OCI-LY7 (cell line): Measurements from ENCODE around the gene TAF1B. TPM values are rescaled to one million over a fixed set of nuclear protein-coding genes. Genes with fewer than 3 reads are reported as not detected.

Experiments used
- BruUV-seq: library from RNA; stranded (reverse); fragments of 400-500 nt; replicated peaks from 2 replicates; lab custom pipeline; 2021; lab: Mats Ljungman, UMichigan
- CTCF ChIA-PET: fragments of 300-600 bp; sonication (Branson Sonifier 250); formaldehyde crosslinking; loops from one replicate; lab custom pipeline; 2022; ENCODE audit warnings: antibody characterized with exemption; ENCODE audit not compliant: unreplicated experiment; lab: Charles Lee
- POLR2A ChIA-PET: fragments of 300-600 bp; sonication (Branson Sonifier 250); formaldehyde crosslinking; loops from one replicate; lab custom pipeline; 2022; ENCODE audit warnings: antibody characterized with exemption; lab: Charles Lee
- DNase-seq: peaks from one replicate; pipeline ENCODE4 v3.0.0-alpha.2; 2015; ENCODE audit warnings: low spot score
- H2AFZ ChIP-seq: fragments of 200-600 bp; sonication (generic), shearing (Covaris generic); 2 replicates; pipeline ENCODE4 v1.6.1; 2014; ENCODE audit warnings: mild to moderate bottlenecking, antibody characterized with exemption, low read length, moderate library complexity
- H3K27ac ChIP-seq: fragments of 200-600 bp; sonication (generic); 2 replicates; pipeline ENCODE4 v1.5.1; 2014; ENCODE audit warnings: mixed run types, low read depth, mild to moderate bottlenecking, moderate library complexity, low read length, inconsistent platforms; ENCODE audit not compliant: poor library complexity, severe bottlenecking
- H3K36me3 ChIP-seq: fragments of 200-600 bp; sonication (generic); 2 replicates; pipeline ENCODE4 v1.6.1; 2014; ENCODE audit warnings: mild to moderate bottlenecking, antibody characterized with exemption, low read length, moderate library complexity, mixed read lengths; ENCODE audit not compliant: insufficient read depth
- H3K4me1 ChIP-seq: fragments of 200-600 bp; sonication (generic); 2 replicates; pipeline ENCODE4 v1.5.1; 2014; ENCODE audit warnings: mild to moderate bottlenecking, low read length; ENCODE audit not compliant: insufficient read depth, poor library complexity, severe bottlenecking
- H3K4me2 ChIP-seq: fragments of 200-600 bp; sonication (generic); 2 replicates; pipeline ENCODE4 v1.6.1; 2014; ENCODE audit warnings: mild to moderate bottlenecking, low read length
- H3K4me3 ChIP-seq: fragments of 200-600 bp; sonication (generic); 2 replicates; pipeline ENCODE4 v1.5.1; 2014; ENCODE audit warnings: mild to moderate bottlenecking, low read depth, low read length; ENCODE audit not compliant: poor library complexity, severe bottlenecking
- H3K79me2 ChIP-seq: fragments of 200-600 bp; sonication (generic); 2 replicates; pipeline ENCODE4 v1.6.1; 2016; ENCODE audit warnings: low read depth, mild to moderate bottlenecking, low read length, moderate library complexity, mixed read lengths; ENCODE audit not compliant: insufficient read depth
- H3K9me2 ChIP-seq: fragments of 200-600 bp; sonication (generic); 2 replicates; pipeline ENCODE4 v1.6.1; 2016; ENCODE audit warnings: mild to moderate bottlenecking, low read length, mixed read lengths; ENCODE audit not compliant: insufficient read depth
- H3K9me3 ChIP-seq: fragments of 200-600 bp; sonication (generic); 2 replicates; pipeline ENCODE4 v1.6.1; 2014; ENCODE audit warnings: mild to moderate bottlenecking, mixed run types, low read length, mixed read lengths
- H4K20me1 ChIP-seq: fragments of 200-600 bp; sonication (generic); 2 replicates; pipeline ENCODE4 v1.6.1; 2014; ENCODE audit warnings: mild to moderate bottlenecking, antibody characterized with exemption, low read length, moderate library complexity, mixed read lengths; ENCODE audit not compliant: insufficient read depth
- EZH2phosphoT487 ChIP-seq: fragments of 200-600 bp; sonication (generic); IDR thresholded peaks from 2 replicates; pipeline ENCODE4 v1.6.1; 2018; ENCODE audit warnings: low read depth, borderline replicate concordance, mild to moderate bottlenecking, mixed run types, antibody characterized with exemption, low read length, moderate library complexity, mixed read lengths
- intact Hi-C: fragments of 100-400 bp; cut with micrococcal nuclease; formaldehyde crosslinking; loops from one replicate; pipeline ENCODE4 v1.10.0; 2022; ENCODE audit not compliant: unreplicated experiment
- total RNA-seq, 2 experiments: library from RNA; depleted of rRNA in 1 of 2; stranded (reverse); fragments of >200 nt in 1 of 2; shearing (Covaris generic) in 1 of 2; gene quantifications; 2 replicates each; pipeline ENCODE4 v1.2.3, GENCODE V29; 2014 to 2022
- TF ChIP-seq, protein P1 (sequence below): fragments of 200-600 bp; sonication (generic); conservative IDR thresholded peaks from 2 replicates; pipeline ENCODE4 v1.5.1; 2014; ENCODE audit warnings: mild to moderate bottlenecking, antibody characterized with exemption, low read length, moderate library complexity, mixed read lengths

Gene TAF1B
- total RNA-seq, 2 experiments from 2014 or later, result 25.1 to 35.3 TPM

DNA sequence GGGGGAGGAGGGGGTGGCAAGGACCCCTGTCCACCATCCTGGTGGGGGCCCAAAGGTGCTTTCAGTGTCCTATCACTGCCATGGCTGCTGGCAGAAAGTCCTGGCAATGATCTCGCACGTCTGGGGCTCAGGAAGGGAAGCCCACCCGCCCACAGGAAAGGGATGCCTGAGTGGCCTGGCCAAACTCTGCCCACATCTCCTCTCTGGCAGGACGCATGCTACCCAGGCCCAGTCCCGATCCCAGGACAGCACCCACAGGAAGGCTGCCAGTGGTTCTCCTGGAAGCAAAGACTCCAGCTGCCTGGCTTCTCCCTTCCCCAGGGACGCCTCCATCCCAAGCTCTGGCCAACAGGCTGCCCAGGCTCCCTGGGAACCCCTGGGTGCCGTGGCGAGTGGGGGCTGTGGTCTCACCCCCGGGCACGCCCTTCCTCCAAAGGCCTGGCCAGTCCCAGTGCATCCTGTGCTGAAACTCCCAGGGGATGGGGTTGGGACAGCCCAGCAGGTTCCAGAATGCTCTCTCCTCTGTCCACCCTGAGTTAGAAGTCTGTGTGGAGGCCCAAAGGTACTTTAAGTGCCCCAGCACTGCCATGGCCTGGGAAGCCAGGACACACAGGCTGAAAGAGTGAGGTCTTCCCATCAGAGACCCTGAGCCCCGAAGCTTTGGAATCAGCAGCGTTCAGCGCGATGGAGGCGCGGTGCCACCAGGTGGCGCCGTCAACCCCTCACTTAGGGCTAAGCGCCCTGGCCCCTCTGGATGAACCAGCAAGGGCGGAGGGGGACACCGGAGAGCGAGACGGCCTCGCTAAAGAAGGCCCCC is 29.8 kb upstream of the TAF1B start:
- DNase-seq, result peak; percentile 70
- H3K4me3 ChIP-seq, result no peak overlapping the region
- H3K9me3 ChIP-seq, result no peaks in the 10 kb centered on the region
- H3K4me1 ChIP-seq, result no peaks in the 10 kb centered on the region
- intact Hi-C loops, result loop anchor here (1.0 to 5.0 kb wide), 3 partner anchors 139 to 235 kb away; partner anchors contain the start of gene GRHL1
- ChIA-PET CTCF (interaction anchor here (1.4 kb wide), 1 partner anchor 25 kb away, joined by 3 read pairs; no protein-coding TSS in a partner anchor), POLR2A (interaction anchor here (1.0 kb wide), 1 partner anchor 14 kb away, joined by 4 read pairs; no protein-coding TSS in a partner anchor)
- H3K4me2 ChIP-seq, result no peak overlapping the region
- no peaks in the 10 kb centered on the region for H3K36me3 ChIP-seq
- TF ChIP-seq, protein P1, sequence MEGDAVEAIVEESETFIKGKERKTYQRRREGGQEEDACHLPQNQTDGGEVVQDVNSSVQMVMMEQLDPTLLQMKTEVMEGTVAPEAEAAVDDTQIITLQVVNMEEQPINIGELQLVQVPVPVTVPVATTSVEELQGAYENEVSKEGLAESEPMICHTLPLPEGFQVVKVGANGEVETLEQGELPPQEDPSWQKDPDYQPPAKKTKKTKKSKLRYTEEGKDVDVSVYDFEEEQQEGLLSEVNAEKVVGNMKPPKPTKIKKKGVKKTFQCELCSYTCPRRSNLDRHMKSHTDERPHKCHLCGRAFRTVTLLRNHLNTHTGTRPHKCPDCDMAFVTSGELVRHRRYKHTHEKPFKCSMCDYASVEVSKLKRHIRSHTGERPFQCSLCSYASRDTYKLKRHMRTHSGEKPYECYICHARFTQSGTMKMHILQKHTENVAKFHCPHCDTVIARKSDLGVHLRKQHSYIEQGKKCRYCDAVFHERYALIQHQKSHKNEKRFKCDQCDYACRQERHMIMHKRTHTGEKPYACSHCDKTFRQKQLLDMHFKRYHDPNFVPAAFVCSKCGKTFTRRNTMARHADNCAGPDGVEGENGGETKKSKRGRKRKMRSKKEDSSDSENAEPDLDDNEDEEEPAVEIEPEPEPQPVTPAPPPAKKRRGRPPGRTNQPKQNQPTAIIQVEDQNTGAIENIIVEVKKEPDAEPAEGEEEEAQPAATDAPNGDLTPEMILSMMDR, result peak; percentile 98
- no peak for TF ChIP-seq EZH2phosphoT487
- no peak overlapping the region for H2AFZ ChIP-seq
- H3K9me2 ChIP-seq, result no peaks in the 10 kb centered on the region
- BruUV-seq, result no TSS peak
- no peak overlapping the region for H3K27ac ChIP-seq
- no peaks in the 10 kb centered on the region for H4K20me1 ChIP-seq
- H3K79me2 ChIP-seq, result no peaks in the 10 kb centered on the region

DNA sequence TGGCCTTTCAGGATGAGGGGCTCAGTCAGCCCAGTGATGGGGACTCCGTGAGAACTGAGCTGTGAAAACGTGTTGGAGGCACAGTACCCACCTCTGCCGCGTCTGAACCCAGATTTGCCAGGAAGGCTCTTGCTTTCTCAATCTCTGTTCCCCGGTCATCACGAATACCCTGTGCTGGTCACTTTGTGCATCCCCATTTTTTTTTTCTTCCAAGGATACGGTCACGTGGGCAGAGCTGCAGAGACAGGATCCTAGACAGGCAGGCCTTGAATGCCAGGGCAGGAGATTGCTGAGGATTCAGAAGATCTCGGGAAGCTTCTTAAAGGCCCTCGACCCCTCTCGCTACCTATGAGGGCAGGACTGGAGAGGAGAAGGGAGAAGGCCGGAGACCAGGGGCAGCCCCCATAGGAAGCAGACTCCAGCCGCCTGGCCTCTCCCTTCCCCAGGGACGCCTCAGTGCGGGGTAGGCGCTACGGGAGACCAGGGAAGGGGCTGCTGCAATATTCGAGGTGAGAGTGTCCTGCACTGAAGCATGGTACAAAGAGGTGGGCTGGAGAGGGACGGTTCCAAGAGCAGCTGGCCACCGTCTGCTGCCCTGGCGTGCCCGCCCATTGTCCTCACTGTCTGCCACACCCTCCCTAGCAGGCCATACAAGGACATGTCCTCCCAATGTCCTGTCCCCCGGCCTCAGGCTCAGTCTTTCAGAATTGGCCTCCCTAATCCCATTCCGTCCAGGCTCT is 29.0 kb upstream of the TAF1B start:
- Histone ChIP-seq H3K27ac (no peak overlapping the region), H3K4me1 (no peaks in the 10 kb centered on the region), H3K4me3 (no peak overlapping the region), H4K20me1 (no peaks in the 10 kb centered on the region), H3K79me2 (no peaks in the 10 kb centered on the region), H2AFZ (no peak overlapping the region), H3K9me2 (no peaks in the 10 kb centered on the region), H3K9me3 (no peaks in the 10 kb centered on the region), H3K4me2 (no peak overlapping the region), H3K36me3 (no peaks in the 10 kb centered on the region)
- TF ChIP-seq, protein P1, result peak; percentile 57
- TF ChIP-seq EZH2phosphoT487, result no peak
- CTCF ChIA-PET, result interaction anchor here (1.4 kb wide), 1 partner anchor 24 kb away, joined by 3 read pairs; no protein-coding TSS in a partner anchor
- DNase-seq, result no peak
- POLR2A ChIA-PET, result interaction anchor here (0.6 to 1.1 kb wide), 3 partner anchors 14 to 222 kb away, joined by 3 to 4 read pairs (median 3); partner anchors contain the start of gene TAF1B
- intact Hi-C loops, result loop anchor here (1.0 to 5.0 kb wide), 3 partner anchors 138 to 234 kb away; partner anchors contain the start of gene GRHL1
- BruUV-seq, result no TSS peak
